WERI-Rb-1 (cell line): ENCODE measurements around the gene RIOK2.

Source experiments
- DNase-seq: peaks from one replicate; pipeline ENCODE4 v3.0.0-alpha.2; 2020
- H3K27ac ChIP-seq: fragments of 250-450 bp; sonication (Bioruptor Pico); 2 replicates; pipeline ENCODE4 v1.5.1; 2020; ENCODE audit warnings: mild to moderate bottlenecking, moderate library complexity
- H3K27me3 ChIP-seq: fragments of 250-450 bp; sonication (Bioruptor Pico); 2 replicates; pipeline ENCODE4 v1.5.1; 2021; ENCODE audit warnings: mild to moderate bottlenecking, low read depth, moderate library complexity; ENCODE audit not compliant: insufficient read depth, severe bottlenecking
- H3K36me3 ChIP-seq: fragments of 250-450 bp; sonication (Bioruptor Pico); 2 replicates; pipeline ENCODE4 v1.5.1; 2020; ENCODE audit warnings: mild to moderate bottlenecking, moderate library complexity
- H3K4me3 ChIP-seq: 2 replicates; pipeline ENCODE4 v1.5.1; 2011; ENCODE audit warnings: low read depth, mild to moderate bottlenecking, control low read depth, low read length
- H3K9me3 ChIP-seq: fragments of 250-450 bp; sonication (Bioruptor Pico); 2 replicates; pipeline ENCODE4 v1.5.1; 2021; ENCODE audit warnings: mild to moderate bottlenecking, moderate library complexity; ENCODE audit not compliant: severe bottlenecking
- TF ChIP-seq, protein P1 (sequence below): IDR thresholded peaks from 2 replicates; pipeline ENCODE4 v1.5.1; 2011; ENCODE audit warnings: low read depth, mild to moderate bottlenecking, control low read depth, inconsistent platforms, low read length

RIOK2 gene

DNA sequence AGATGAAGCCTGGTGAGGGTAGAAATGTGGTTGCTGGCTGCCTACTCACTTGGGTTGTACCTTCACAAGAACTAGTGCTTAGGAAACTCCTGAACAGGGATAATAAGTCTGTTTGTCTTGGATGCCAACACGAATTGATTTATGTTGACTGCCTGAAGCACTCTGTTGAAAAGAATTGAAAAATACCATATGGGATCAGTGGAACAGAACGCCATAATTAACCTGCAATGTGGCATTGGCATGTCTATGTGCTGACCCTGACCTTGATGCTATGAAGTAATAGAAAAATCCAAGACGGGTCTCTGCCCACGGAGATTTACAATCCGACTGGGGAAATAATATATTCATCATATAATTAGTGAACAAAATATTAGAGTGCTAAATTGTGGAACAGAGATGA lies 51.1 kb downstream of the RIOK2 start:
- TF ChIP-seq, protein P1, sequence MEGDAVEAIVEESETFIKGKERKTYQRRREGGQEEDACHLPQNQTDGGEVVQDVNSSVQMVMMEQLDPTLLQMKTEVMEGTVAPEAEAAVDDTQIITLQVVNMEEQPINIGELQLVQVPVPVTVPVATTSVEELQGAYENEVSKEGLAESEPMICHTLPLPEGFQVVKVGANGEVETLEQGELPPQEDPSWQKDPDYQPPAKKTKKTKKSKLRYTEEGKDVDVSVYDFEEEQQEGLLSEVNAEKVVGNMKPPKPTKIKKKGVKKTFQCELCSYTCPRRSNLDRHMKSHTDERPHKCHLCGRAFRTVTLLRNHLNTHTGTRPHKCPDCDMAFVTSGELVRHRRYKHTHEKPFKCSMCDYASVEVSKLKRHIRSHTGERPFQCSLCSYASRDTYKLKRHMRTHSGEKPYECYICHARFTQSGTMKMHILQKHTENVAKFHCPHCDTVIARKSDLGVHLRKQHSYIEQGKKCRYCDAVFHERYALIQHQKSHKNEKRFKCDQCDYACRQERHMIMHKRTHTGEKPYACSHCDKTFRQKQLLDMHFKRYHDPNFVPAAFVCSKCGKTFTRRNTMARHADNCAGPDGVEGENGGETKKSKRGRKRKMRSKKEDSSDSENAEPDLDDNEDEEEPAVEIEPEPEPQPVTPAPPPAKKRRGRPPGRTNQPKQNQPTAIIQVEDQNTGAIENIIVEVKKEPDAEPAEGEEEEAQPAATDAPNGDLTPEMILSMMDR, result no peak
- no peaks in the 10 kb centered on the region for H3K27me3 ChIP-seq

DNA sequence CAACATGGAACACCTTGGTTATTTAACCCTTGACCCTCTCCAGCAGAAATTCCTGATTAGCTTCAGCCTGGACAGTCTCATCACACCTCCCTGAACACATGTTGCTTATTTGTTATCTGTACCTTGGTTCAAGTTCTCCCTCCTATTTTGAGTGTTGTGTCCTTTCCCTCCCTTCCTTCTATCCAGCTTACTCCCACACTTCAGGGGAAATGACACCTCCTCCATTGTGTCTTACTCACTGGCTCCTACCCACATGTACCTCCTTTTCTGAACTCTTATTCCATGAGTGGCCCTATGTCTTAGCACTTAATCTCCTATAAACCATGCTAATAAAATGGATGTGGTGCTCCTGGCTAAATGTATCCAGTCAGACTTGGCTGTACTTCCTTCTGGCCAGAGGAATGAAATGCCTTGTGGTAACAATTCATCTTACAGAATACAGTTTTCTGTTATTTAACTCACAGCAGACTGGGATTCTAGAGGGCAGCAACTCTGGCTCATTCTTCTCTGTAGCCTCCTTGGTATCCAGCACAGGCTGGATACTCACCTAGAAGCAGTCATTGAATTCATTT lies 51.8 kb downstream of the RIOK2 start:
- TF ChIP-seq, protein P1, result no peak
- Histone ChIP-seq H3K36me3 (no peaks in the 10 kb centered on the region), H3K27me3 (no peaks in the 10 kb centered on the region), H3K4me3 (no peak overlapping the region), H3K9me3 (no peaks in the 10 kb centered on the region), H3K27ac (no peak overlapping the region)
- no peak for DNase-seq

More for the DNA sequence above, 51.1 kb downstream of the RIOK2 start:
- Histone ChIP-seq H3K4me3 (no peak overlapping the region), H3K27ac (no peak overlapping the region), H3K9me3 (no peaks in the 10 kb centered on the region), H3K36me3 (no peaks in the 10 kb centered on the region)
- DNase-seq, result no peak

DNA sequence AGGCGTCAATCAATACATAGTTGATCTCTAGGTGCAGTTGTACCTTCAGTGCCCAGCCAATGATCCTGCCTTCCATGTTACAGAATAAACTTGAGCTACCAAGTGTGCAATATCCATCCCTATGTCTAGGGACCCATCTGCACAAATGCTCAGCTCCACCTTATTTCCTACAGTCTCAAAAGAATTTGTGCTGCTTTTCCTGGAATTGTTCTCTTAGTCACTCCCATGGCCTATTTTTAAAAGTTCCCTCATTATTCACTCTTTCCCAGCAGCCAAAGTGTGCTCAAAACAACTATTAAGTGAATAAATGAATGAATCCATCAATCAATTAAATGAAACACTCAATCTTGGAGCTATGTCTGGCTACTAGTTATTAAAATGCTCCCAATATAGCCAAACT lies 55.3 kb downstream of the RIOK2 start:
- H3K27ac ChIP-seq, result no peak overlapping the region
- H3K9me3 ChIP-seq, result no peaks in the 10 kb centered on the region
- DNase-seq, result no peak
- H3K36me3 ChIP-seq, result no peaks in the 10 kb centered on the region
- H3K4me3 ChIP-seq, result no peak overlapping the region
- TF ChIP-seq, protein P1, result no peak
- no peaks in the 10 kb centered on the region for H3K27me3 ChIP-seq

DNA sequence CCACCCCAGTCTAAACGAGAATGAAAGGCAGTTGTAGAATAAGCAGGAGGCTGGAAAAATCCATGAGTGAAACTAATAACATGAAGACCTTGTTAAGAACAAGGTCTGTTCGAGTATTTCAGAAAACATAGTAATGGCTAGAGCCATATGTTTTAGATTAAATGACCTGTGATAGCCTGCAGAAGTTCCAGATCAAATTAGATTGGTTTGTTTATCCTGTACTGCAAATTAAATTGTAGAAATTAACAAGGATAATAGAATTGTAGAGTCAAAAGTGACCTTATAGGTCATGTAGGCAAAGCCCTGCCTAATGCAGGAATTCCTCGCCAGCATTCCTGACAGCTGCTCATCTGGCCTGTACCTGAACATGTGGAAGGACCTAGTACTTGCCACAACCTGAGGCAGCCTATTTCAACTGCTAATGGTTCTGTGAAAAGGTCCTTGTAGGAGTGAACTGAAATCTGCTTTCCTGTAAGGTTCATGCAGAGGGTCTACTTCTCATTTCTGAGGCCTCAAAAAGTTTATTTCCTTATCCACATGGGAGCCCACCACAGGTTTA lies 57.8 kb downstream of the RIOK2 start:
- TF ChIP-seq, protein P1, result no peak
- Histone ChIP-seq H3K4me3 (no peak overlapping the region), H3K27ac (no peak overlapping the region), H3K9me3 (no peaks in the 10 kb centered on the region), H3K36me3 (no peaks in the 10 kb centered on the region), H3K27me3 (no peaks in the 10 kb centered on the region)
- no peak for DNase-seq

DNA sequence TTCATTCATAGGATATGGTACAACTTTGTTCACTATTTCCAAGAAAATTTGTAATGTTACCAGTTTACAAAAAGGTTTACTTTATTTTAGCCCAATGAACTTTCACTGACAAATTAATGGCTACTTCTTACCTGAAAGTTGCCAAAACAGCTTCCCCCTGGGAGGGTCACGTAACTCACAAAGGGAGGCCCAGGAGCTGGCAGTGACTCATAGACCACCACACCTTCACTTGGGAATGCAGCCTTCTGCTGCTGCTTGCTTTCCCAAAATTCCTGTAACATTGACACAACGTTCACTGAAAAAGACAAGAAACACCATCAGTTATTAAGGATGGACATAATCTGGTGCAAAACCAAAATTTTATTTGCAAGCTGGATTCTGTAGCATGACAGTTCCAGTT lies 58.7 kb downstream of the RIOK2 start:
- TF ChIP-seq, protein P1, result no peak
- no peak for DNase-seq
- H3K9me3 ChIP-seq, result no peaks in the 10 kb centered on the region
- no peak overlapping the region for H3K27ac ChIP-seq
- H3K27me3 ChIP-seq, result no peaks in the 10 kb centered on the region
- no peak overlapping the region for H3K4me3 ChIP-seq
- H3K36me3 ChIP-seq, result no peaks in the 10 kb centered on the region

DNA sequence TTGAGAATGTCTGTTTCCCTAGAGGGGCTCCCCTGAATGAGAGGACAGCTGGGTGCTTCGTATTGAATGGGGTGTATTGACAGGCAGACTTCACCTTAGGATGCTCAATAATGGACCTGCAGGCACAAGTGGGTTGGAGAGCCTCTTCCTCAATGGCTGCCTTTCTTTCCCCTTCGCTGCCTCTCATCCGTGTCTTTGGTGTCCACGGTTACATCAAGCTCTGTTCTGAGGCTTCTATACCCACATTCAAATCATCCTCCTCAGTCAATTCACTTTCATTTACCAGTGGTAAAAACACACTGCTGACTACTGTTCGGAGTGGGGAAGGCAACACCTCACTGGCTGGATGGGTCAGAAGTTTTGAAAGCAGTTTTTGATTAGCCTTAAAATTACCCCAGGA lies 61.2 kb downstream of the RIOK2 start:
- H3K27ac ChIP-seq, result no peak overlapping the region
- DNase-seq, result no peak
- no peaks in the 10 kb centered on the region for H3K9me3 ChIP-seq
- TF ChIP-seq, protein P1, result no peak
- H3K4me3 ChIP-seq, result no peak overlapping the region
- H3K36me3 ChIP-seq, result no peaks in the 10 kb centered on the region
- H3K27me3 ChIP-seq, result no peaks in the 10 kb centered on the region
